H1 (cell line): ENCODE measurements around the gene LAMC3.

Experiments
- POU5F1 ChIP-seq: IDR thresholded peaks from 2 replicates; pipeline ENCODE4 v1.6.1; 2011; ENCODE audit warnings: low read depth, mild to moderate bottlenecking, low read length, moderate library complexity
- RFX5 ChIP-seq: IDR thresholded peaks from 2 replicates; pipeline ENCODE4 v1.6.1; 2011; ENCODE audit warnings: low read depth, low read length, improper control_type of control experiment, borderline replicate concordance
- YY1 ChIP-seq: IDR thresholded peaks from 2 replicates; pipeline ENCODE4 v1.6.1; 2011; ENCODE audit warnings: low read depth, mild to moderate bottlenecking, low read length
- TF ChIP-seq, protein P1 (sequence below): IDR thresholded peaks from 2 replicates; pipeline ENCODE4 v1.6.1; 2012; ENCODE audit warnings: inconsistent platforms

DNA sequence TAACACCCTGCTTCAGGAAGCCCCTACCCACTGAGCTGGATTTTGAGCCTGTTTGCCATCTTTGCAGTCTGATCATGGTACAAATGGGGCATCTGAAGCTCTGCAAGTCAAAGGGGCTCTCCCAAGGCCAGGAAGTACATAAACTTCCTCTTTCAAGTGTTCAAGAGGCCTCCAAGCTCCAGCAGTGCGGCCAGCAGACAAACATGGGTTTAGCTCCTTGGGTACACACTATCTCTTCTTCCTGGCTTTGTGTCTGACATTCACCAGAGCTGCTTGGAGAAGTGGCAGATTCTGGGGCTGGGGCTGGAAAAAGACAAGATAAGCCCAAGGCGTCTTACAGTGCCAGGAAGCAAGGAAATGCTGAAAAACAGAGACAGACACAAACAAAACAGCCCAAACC is 34.1 kb downstream of the LAMC3 start:
- no peak for TF ChIP-seq YY1
- TF ChIP-seq, protein P1, sequence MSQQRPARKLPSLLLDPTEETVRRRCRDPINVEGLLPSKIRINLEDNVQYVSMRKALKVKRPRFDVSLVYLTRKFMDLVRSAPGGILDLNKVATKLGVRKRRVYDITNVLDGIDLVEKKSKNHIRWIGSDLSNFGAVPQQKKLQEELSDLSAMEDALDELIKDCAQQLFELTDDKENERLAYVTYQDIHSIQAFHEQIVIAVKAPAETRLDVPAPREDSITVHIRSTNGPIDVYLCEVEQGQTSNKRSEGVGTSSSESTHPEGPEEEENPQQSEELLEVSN, result no peak
- no peak for TF ChIP-seq POU5F1
- no peak for TF ChIP-seq RFX5
